ENCODE measurements around the gene ICAM3. TPM values are rescaled to one million over a fixed set of nuclear protein-coding genes. Genes with fewer than 3 reads are reported as not detected.

The ICAM3 gene
- total and polyA plus RNA-seq, 4 donors = 8.1 to 56.1 (median 18.8) TPM

DNA sequence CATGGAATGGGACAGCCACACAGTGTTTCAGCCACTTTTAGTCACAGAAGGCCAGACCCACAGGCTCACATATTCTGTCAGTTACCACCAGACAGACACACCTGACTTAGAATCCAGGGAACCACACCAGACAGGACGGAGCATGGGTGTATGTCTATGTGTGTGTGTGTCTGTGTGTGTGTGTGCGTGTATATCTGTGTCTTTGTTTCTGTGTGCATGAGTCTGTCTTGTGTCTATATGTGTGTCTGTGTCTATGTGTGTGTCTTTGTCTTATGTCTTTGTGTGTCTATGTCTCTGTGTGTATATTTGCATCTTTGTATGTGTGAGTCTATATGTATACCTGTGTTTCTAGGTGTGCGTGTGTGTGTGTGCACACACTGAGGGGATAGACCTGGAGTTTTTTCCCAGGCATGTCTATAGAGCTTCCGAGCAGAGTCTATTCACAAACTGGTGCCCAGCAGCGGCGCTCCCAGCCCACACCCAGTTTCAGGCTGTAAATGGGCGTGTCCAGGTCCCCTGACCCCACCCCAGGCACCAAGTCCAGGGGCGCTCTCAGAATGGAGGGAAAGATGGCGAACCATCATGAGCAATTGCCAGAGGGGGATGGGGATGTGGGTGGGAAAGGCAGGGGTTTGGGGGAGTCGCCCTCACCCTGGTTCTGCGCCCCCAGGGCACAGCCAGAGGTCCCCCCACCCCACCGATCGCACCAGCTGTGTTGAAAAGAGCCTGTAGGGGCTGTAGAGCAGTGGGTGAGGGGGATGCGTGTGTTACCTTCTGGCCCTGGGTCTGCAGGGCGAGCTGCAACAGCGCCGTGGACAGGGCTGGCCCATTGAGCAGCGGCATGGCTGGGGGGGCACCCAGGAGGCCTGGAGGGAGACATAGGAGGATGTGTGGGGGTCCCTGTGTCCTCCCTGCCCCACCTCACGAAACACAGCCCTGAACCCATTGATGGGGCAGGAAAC is 17.3 kb downstream of the ICAM3 start:
- no peaks in the 10 kb centered on the region for H3K9me3 ChIP-seq (ENCODE audit: control insufficient read depth in 4 of 4, insufficient read depth in 3 of 4, low read length in 3 of 4)
- H3K36me3 ChIP-seq (ENCODE audit: control insufficient read depth in 4 of 4, insufficient read depth in 4 of 4, low read length in 4 of 4) = peaks cover 8 to 82% (median 28%) of the 10 kb centered on the region in 4 donors
- WGBS, 2 donors = 93 to 96% methylated on average over 18 to 19 of the region's 19 CpGs
- ATAC-seq (ENCODE audit: insufficient read depth, low FRiP score) = no peak
- H3K9ac ChIP-seq (ENCODE audit: insufficient read depth in 1 of 2, low read length in 2 of 2) = no peak overlapping the region
- no peaks in the 10 kb centered on the region for H3K27me3 ChIP-seq (ENCODE audit: control insufficient read depth in 3 of 3, insufficient read depth in 3 of 3, low read length in 2 of 3)
- TF ChIP-seq, protein P1, sequence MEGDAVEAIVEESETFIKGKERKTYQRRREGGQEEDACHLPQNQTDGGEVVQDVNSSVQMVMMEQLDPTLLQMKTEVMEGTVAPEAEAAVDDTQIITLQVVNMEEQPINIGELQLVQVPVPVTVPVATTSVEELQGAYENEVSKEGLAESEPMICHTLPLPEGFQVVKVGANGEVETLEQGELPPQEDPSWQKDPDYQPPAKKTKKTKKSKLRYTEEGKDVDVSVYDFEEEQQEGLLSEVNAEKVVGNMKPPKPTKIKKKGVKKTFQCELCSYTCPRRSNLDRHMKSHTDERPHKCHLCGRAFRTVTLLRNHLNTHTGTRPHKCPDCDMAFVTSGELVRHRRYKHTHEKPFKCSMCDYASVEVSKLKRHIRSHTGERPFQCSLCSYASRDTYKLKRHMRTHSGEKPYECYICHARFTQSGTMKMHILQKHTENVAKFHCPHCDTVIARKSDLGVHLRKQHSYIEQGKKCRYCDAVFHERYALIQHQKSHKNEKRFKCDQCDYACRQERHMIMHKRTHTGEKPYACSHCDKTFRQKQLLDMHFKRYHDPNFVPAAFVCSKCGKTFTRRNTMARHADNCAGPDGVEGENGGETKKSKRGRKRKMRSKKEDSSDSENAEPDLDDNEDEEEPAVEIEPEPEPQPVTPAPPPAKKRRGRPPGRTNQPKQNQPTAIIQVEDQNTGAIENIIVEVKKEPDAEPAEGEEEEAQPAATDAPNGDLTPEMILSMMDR (IDR thresholded peaks at IDR 0.05; ENCODE audit: control extremely low read depth, extremely low read depth) = no peak
- DNase-seq = no peak
- H3K4me1 ChIP-seq (ENCODE audit: control insufficient read depth in 5 of 5, insufficient read depth in 5 of 5, low read length in 5 of 5) = no peaks in the 10 kb centered on the region
- H3K4me3 ChIP-seq = no peak overlapping the region
- no peak overlapping the region for H3K27ac ChIP-seq (ENCODE audit: low read depth in 1 of 2, low read length in 1 of 2)

DNA sequence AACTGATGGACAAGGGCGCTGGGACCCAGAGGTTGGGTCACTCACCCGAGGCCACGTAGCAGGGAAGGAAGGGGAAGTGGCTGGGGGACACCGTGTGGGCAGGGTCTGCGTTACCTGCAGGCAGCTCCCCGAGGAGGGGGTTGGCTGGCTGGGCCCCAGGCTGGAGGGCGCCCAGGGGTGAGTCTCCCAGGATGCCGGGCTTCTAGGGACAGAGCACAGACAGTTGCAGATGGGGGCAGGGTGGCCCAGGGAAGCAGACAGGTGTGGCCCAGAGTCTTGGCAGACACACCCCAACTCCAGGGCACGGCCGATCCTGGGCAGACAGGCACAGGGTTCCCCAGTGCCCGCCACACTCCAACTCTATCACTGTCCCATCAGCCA is 18.0 kb downstream of the ICAM3 start:
- Histone ChIP-seq H3K9ac (ENCODE audit: insufficient read depth in 1 of 2, low read length in 2 of 2) (no peak overlapping the region), H3K36me3 (ENCODE audit: control insufficient read depth in 4 of 4, insufficient read depth in 4 of 4, low read length in 4 of 4) (peaks cover 8 to 79% (median 25%) of the 10 kb centered on the region in 4 donors)
- 78 to 85% methylated on average over 11 of the region's 11 CpGs for WGBS, 2 donors

DNA sequence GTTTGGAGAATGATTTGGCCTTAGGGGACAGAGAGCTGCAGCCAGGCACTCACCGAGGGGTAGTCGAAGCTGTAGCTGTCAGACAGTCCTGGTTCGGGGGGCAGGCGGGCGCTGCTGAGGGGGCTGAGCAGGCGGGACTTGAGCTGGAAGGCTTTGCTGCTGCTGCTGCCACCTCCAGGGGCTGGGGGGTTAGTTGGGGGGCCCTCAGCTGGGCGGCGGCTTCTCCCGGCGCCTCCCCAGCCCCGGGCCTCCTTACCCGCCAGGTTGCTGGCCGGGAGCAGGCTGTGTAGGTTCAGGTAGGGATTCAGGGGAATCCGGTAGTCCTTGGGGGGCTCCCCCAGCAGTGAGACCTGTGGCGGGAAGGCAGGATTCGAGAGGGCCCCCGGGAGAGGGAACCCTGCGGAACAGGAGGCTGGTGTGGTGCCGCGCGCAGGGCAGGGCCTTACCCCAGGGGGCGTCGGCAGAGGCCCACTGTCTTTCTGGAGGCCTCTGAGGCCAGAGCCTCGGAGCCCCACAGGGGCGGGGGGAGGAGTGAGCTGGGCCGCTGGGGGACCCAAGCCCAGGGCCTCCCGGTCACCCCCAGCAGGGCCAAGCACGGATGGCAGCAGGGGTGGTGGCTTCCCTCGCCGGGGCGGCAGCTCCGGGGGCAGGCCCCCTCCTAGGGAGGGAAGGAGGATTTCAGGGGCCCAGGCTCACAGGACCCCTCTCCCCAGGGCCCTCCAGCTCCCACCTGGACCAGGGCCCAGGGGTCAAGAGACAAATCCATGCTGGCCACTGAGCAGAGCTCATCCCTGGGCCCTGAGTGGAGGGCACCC is 18.6 kb downstream of the ICAM3 start:
- DNase-seq (no peak), ATAC-seq (ENCODE audit: insufficient read depth, low FRiP score) (no peak)
- Histone ChIP-seq H3K4me3 (no peak overlapping the region), H3K4me1 (ENCODE audit: control insufficient read depth in 5 of 5, insufficient read depth in 5 of 5, low read length in 5 of 5) (peaks cover 0 to 4% (median 0%) of the 10 kb centered on the region in 5 donors), H3K27ac (ENCODE audit: low read depth in 1 of 2, low read length in 1 of 2) (no peak overlapping the region), H3K27me3 (ENCODE audit: control insufficient read depth in 3 of 3, insufficient read depth in 3 of 3, low read length in 2 of 3) (no peaks in the 10 kb centered on the region), H3K9ac (ENCODE audit: insufficient read depth in 1 of 2, low read length in 2 of 2) (no peak overlapping the region), H3K36me3 (ENCODE audit: control insufficient read depth in 4 of 4, insufficient read depth in 4 of 4, low read length in 4 of 4) (peaks cover 8 to 74% (median 25%) of the 10 kb centered on the region in 4 donors), H3K9me3 (ENCODE audit: control insufficient read depth in 4 of 4, insufficient read depth in 3 of 4, low read length in 3 of 4) (no peaks in the 10 kb centered on the region)
- TF ChIP-seq, protein P1 (IDR thresholded peaks at IDR 0.05; ENCODE audit: control extremely low read depth, extremely low read depth) = no peak
- WGBS, 2 donors = 95 to 96% methylated on average over 31 to 32 of the region's 32 CpGs

More for the DNA sequence above, 18.0 kb downstream of the ICAM3 start:
- H3K27me3 ChIP-seq (ENCODE audit: control insufficient read depth in 3 of 3, insufficient read depth in 3 of 3, low read length in 2 of 3) = no peaks in the 10 kb centered on the region
- TF ChIP-seq, protein P1 (IDR thresholded peaks at IDR 0.05; ENCODE audit: control extremely low read depth, extremely low read depth) = no peak
- ATAC-seq (ENCODE audit: insufficient read depth, low FRiP score) (no peak), DNase-seq (no peak)
- H3K4me1 ChIP-seq (ENCODE audit: control insufficient read depth in 5 of 5, insufficient read depth in 5 of 5, low read length in 5 of 5) = no peaks in the 10 kb centered on the region
- H3K27ac ChIP-seq (ENCODE audit: low read depth in 1 of 2, low read length in 1 of 2) = no peak overlapping the region
- H3K9me3 ChIP-seq (ENCODE audit: control insufficient read depth in 4 of 4, insufficient read depth in 3 of 4, low read length in 3 of 4) = no peaks in the 10 kb centered on the region
- no peak overlapping the region for H3K4me3 ChIP-seq

Data from lung (tissue), 12 donors.